ENCODE data around the gene NPW.

NPW gene

GRCh38 chr16:2053897-2054296 lies 34.3 kb downstream of the NPW start:
- no peak for DNase-seq (ENCODE audit: low read depth)

DNA sequence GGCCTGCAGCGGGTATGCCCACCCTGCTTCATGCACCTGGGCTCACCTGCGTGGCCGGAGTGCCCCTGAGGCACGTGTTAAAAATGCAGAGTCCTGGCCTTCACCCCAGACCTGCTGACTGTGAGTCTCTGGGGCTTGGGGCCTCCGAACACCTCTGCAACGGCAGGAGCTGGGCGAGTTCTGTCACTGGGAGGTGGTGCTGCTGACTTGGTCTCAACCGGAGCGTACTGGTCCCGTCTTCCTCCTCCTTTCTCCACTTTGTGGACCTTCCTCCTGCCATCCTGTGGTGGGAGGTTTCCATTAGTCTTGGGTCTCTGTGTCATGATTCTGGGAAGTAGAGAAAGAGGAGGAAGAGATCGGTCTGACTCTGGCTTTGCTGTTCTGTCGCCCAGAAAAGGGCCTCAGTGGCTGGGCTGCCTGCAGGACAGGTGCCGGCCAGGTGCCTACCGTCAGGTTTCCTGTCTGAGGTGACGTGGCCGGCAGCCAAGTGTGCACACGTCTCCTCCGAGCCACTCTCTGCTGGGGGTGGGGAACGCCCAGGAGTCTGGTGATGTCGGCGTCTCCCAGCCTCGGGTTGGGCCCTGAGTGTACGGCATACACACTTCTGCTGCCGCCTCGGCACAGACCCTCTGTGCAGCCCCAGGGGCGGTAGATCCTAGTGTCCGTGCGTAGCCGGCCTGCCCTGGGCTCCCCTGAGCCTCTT lies 35.1 kb downstream of the NPW start:
- no peak for DNase-seq (ENCODE audit: low read depth)

DNA sequence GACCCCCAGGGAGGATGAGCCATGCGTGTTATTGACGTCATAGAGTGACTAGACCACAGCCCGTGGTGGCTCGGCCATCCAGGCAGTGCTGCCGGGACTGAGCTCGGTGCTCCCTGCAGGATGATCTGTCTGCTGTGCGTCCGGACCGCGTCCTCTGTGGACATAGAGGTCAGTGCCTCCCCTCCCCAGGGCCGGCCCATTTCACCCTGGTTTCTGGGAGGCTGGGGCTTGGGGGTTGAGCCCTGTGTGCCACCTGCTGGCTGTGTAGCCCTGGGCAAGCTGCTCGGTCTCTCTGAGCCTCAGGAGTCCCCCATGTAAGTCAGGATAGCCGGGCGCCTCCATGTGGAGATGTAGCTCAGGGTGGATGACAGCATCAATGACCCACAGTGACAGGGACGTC lies 36.5 kb downstream of the NPW start:
- DNase-seq (ENCODE audit: low read depth), result no peak

GRCh38 chr16:2056681-2057407 lies 37.3 kb downstream of the NPW start:
- no peak for DNase-seq (ENCODE audit: low read depth)

DNA sequence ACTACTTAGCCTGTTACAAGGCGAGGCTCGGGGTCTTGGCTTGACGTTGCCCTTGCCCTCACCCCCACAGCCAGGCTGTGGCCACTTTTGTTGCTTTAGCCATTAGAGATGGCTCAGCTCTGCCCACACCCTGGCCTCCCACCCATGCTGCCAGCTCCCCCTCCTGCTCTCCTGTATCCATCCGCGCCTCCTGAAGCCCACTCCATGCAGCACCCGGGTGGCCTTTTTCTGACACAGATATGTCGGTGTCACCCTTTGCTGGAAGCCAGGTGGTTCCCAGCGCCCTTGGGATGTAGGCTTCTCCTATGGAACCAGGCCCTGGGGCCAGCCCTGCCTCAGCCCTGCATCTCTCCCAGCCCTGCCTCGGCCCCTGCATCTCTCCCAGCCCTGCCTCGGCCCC lies 37.9 kb downstream of the NPW start:
- no peak for DNase-seq (ENCODE audit: low read depth)

DNA sequence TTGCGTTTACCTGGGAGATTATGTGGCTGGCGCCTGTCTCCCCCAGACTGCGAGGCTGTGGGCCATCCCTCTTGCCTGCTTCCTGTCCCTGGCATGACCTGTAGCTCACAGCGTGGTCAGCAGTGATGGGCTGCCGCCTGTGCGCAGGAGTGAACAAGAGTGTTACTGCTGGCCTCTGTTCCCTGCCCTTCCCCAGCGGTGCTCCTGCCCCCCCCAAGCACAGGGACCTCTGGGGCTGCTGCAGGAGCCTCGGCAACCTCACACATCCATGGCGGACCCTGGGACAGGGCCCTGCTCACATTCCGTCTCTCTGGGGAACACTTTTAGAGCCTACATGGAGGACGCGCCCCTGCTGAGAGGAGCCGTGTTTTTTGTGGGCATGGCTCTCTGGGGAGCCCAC lies 38.8 kb downstream of the NPW start:
- DNase-seq (ENCODE audit: low read depth), result no peak

- no peak for DNase-seq (ENCODE audit: low read depth)
These were observed 39.3 kb downstream of the NPW start for GRCh38 chr16:2058872-2059271.

GRCh38 chr16:2060346-2060745 lies 40.8 kb downstream of the NPW start:
- DNase-seq (ENCODE audit: low read depth), result no peak

GRCh38 chr16:2061023-2061422 lies 41.4 kb downstream of the NPW start:
- no peak for DNase-seq (ENCODE audit: low read depth)

GRCh38 chr16:2061526-2061925 lies 41.9 kb downstream of the NPW start:
- no peak for DNase-seq (ENCODE audit: low read depth)

GRCh38 chr16:2062801-2063200 lies 43.2 kb downstream of the NPW start:
- no peak for DNase-seq (ENCODE audit: low read depth)

- DNase-seq (ENCODE audit: low read depth), result no peak
These were observed 44.3 kb downstream of the NPW start for GRCh38 chr16:2063861-2064260.

- DNase-seq (ENCODE audit: low read depth), result no peak
These were observed 44.9 kb downstream of the NPW start for GRCh38 chr16:2064368-2064945.

DNA sequence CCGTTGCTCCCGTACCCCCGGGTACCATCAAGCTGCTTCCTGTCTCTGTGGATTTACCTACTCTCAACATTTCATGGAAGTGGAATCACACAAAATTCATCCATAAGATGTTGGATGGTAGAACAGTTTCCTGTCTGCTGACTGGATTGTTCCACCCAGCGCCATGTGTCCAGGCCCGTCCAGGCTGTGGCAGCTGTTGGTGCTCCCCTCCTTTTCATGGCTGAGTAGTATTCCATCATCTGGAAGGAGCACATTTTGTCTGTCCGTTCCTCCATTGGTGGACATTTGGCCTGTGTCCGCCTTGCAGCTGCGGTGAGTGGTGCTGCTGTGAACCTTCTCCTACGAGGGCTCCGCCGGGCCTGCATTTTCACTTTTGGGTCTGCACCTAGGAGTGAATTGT lies 46.6 kb downstream of the NPW start:
- DNase-seq (ENCODE audit: low read depth), result no peak

Measured in HS-27A (cell line).